GM23338 (cell line): Measurements from ENCODE around the gene NBEAL2. TPM values are rescaled to one million over a fixed set of nuclear protein-coding genes. Genes with fewer than 3 reads are reported as not detected.

Experiments used
- ATAC-seq: fragments of 200-7000 bp; cut with Tn5 transposase; 3 replicates; pipeline ENCODE4 v1.9.1; 2020
- DNase-seq: peaks from one replicate; pipeline ENCODE4 v3.0.0-alpha.2; 2015; ENCODE audit warnings: low spot score
- H2AFZ ChIP-seq: fragments of 200-600 bp; sonication (generic); 2 replicates; pipeline ENCODE4 v1.8.0; 2016; ENCODE audit warnings: antibody characterized with exemption, mild to moderate bottlenecking, moderate library complexity
- H3F3A ChIP-seq: fragments of 200-600 bp; sonication (generic); replicated peaks from 2 replicates; pipeline ENCODE4 v1.8.0; 2017; ENCODE audit warnings: antibody characterized with exemption, mixed run types, low read depth
- H3K27ac ChIP-seq: fragments of 200-600 bp; sonication (generic); 2 replicates; pipeline ENCODE4 v1.6.1; 2016; ENCODE audit warnings: low read depth
- H3K27me3 ChIP-seq: fragments of 200-600 bp; sonication (generic); 2 replicates; pipeline ENCODE4 v1.8.0; 2016; ENCODE audit warnings: mild to moderate bottlenecking, mixed run types, moderate library complexity; ENCODE audit not compliant: insufficient read depth
- H3K36me3 ChIP-seq: fragments of 200-600 bp; sonication (generic); 2 replicates; pipeline ENCODE4 v1.8.0; 2016; ENCODE audit warnings: mild to moderate bottlenecking; ENCODE audit not compliant: insufficient read depth
- H3K4me1 ChIP-seq: fragments of 200-600 bp; sonication (generic); 2 replicates; pipeline ENCODE4 v1.8.0; 2016; ENCODE audit warnings: mild to moderate bottlenecking, moderate library complexity; ENCODE audit not compliant: insufficient read depth
- H3K4me2 ChIP-seq: fragments of 200-600 bp; sonication (generic); 2 replicates; pipeline ENCODE4 v1.7.1; 2017; ENCODE audit warnings: mixed run types
- H3K4me3 ChIP-seq: fragments of 200-600 bp; sonication (generic); 2 replicates; pipeline ENCODE4 v1.6.1; 2016; ENCODE audit warnings: mixed run types
- H3K79me2 ChIP-seq: fragments of 200-600 bp; sonication (generic); replicated peaks from 2 replicates; pipeline ENCODE4 v1.8.0; 2017; ENCODE audit warnings: mild to moderate bottlenecking; ENCODE audit not compliant: insufficient read depth
- H3K9me2 ChIP-seq: fragments of 200-600 bp; sonication (generic); 2 replicates; pipeline ENCODE4 v1.8.0; 2017; ENCODE audit not compliant: insufficient read depth
- H4K20me1 ChIP-seq: fragments of 200-600 bp; sonication (generic); replicated peaks from 2 replicates; pipeline ENCODE4 v1.8.0; 2017; ENCODE audit warnings: mild to moderate bottlenecking; ENCODE audit not compliant: insufficient read depth
- H3K27ac Mint-ChIP-seq: 2 replicates; pipeline ENCODE4 v1.8.0; 2020; ENCODE audit warnings: inconsistent platforms, mild to moderate bottlenecking, moderate library complexity, mixed read lengths
- H3K27me3 Mint-ChIP-seq: 3 replicates; pipeline ENCODE4 v1.8.0; 2022; ENCODE audit warnings: low read depth, mild to moderate bottlenecking, moderate library complexity, mixed read lengths, inconsistent platforms; ENCODE audit not compliant: insufficient read depth, poor library complexity
- H3K36me3 Mint-ChIP-seq: 3 replicates; pipeline ENCODE4 v1.8.0; 2021; ENCODE audit warnings: low read depth, mild to moderate bottlenecking, inconsistent platforms, moderate library complexity, mixed read lengths
- H3K4me1 Mint-ChIP-seq: 3 replicates; pipeline ENCODE4 v1.8.0; 2020; ENCODE audit warnings: mild to moderate bottlenecking, inconsistent platforms, mixed read lengths
- H3K4me3 Mint-ChIP-seq: 3 replicates; pipeline ENCODE4 v1.8.0; 2021; ENCODE audit warnings: moderate library complexity, mild to moderate bottlenecking, inconsistent platforms, mixed read lengths
- H3K9me3 Mint-ChIP-seq: 3 replicates; pipeline ENCODE4 v1.8.0; 2020; ENCODE audit warnings: moderate library complexity, mild to moderate bottlenecking, inconsistent platforms, mixed read lengths
- CREB1 ChIP-seq: fragments of 250-450 bp; sonication (Bioruptor Pico); IDR thresholded peaks from 2 replicates; pipeline ENCODE4 v1.5.0; 2020; ENCODE audit warnings: low read depth, mild to moderate bottlenecking, moderate library complexity
- CTCF ChIP-seq, 2 experiments: fragments of 200-600 bp in 1 of 2; sonication (generic) in 1 of 2; conservative IDR thresholded peaks; 2 replicates each; pipeline versions ENCODE4 v1.5.1 to v1.6.1; 2016 to 2017; ENCODE audit warnings: antibody characterized with exemption in 2 of 2, low read depth in 2 of 2, mild to moderate bottlenecking in 2 of 2, moderate library complexity in 1 of 2
- EZH2phosphoT487 ChIP-seq: fragments of 200-600 bp; sonication (generic); IDR thresholded peaks from one replicate; pipeline ENCODE4 v1.8.1; 2018; ENCODE audit warnings: antibody characterized with exemption; ENCODE audit not compliant: unreplicated experiment
- NANOG ChIP-seq: IDR thresholded peaks from 2 replicates; pipeline ENCODE4 v1.6.1; 2016; ENCODE audit warnings: antibody characterized with exemption, borderline replicate concordance
- POLR2AphosphoS5 ChIP-seq: IDR thresholded peaks from 2 replicates; pipeline ENCODE4 v1.6.1; 2016; ENCODE audit warnings: antibody characterized with exemption, low read depth
- REST ChIP-seq: IDR thresholded peaks from one replicate; pipeline ENCODE4 v1.6.1; 2018; ENCODE audit warnings: antibody characterized with exemption; ENCODE audit not compliant: unreplicated experiment
- STAT1 ChIP-seq: IDR thresholded peaks from one replicate; pipeline ENCODE4 v1.6.1; 2016; ENCODE audit warnings: antibody characterized with exemption; ENCODE audit not compliant: unreplicated experiment
- ZNF114 ChIP-seq: fragments of 250-450 bp; sonication (Bioruptor Pico); IDR thresholded peaks from 2 replicates; pipeline ENCODE4 v1.5.0; 2020; ENCODE audit warnings: mild to moderate bottlenecking, moderate library complexity
- polyA plus RNA-seq: library from polyadenylated mRNA; unstranded; fragments of >200 nt; fragmentation: Nextera tagmentation; extraction: Ambion mirVana; gene quantifications from 2 replicates; pipeline ENCODE4 v1.2.1, GENCODE V29; 2016
- total RNA-seq: library from RNA; depleted of rRNA; stranded (reverse); fragments of >200 nt; shearing (Covaris generic); gene quantifications from 2 replicates; pipeline ENCODE4 v1.2.3, GENCODE V29; 2014

The NBEAL2 gene
- total and polyA plus RNA-seq, 2 experiments from 2014 or later: 13.5 to 79.9 TPM

- no peak for TF ChIP-seq NANOG
- peak; percentile 3 for TF ChIP-seq REST
- no peak for TF ChIP-seq EZH2phosphoT487
- TF ChIP-seq CREB1: no peak; the same call in 1 of the 2 replicates
- peak; percentile 83 for TF ChIP-seq POLR2AphosphoS5
- TF ChIP-seq CTCF (conservative IDR thresholded peaks at IDR 0.05; ENCODE audit: low read depth in 2 of 2): peak in 1 of 2 experiments; percentile 41; a peak in 3 of 4 replicates
These were observed 30.0 kb downstream of the NBEAL2 start (continued) for GRCh38 chr3:47009225-47010110.

- Mint-ChIP-seq H3K27ac (peak overlapping the region; percentile 98), H3K36me3 (peaks cover 19% of the 10 kb centered on the region), H3K4me3 (peak overlapping the region; percentile 80), H3K27me3 (peaks cover 10% of the 10 kb centered on the region), H3K9me3 (no peaks in the 10 kb centered on the region), H3K4me1 (peaks cover 10% of the 10 kb centered on the region; the same call in 2 of the 3 replicates)
- peak overlapping the region; percentile 94 for H3K4me2 ChIP-seq
- no peaks in the 10 kb centered on the region; the same call in 1 of the 2 replicates for H3K36me3 ChIP-seq
- no peaks in the 10 kb centered on the region for H3K4me1 ChIP-seq
- no peaks in the 10 kb centered on the region; the same call in 1 of the 2 replicates for H4K20me1 ChIP-seq
- H3F3A ChIP-seq: peaks cover 10% of the 10 kb centered on the region; the same call in 1 of the 2 replicates
- no peak for DNase-seq
- H3K4me3 ChIP-seq: peak overlapping the region; percentile 72
- peak overlapping the region; percentile 84 for H2AFZ ChIP-seq
- no peaks in the 10 kb centered on the region for H3K27me3 ChIP-seq
- no peaks in the 10 kb centered on the region for H3K79me2 ChIP-seq
- H3K9me2 ChIP-seq: peaks cover 9% of the 10 kb centered on the region; the same call in 1 of the 2 replicates
- peak; percentile 8 for ATAC-seq
- H3K27ac ChIP-seq: peak overlapping the region; percentile 97; the same call in 1 of the 2 replicates
- TF ChIP-seq CTCF (conservative IDR thresholded peaks at IDR 0.05; ENCODE audit: low read depth in 2 of 2): no peak
- no peak for TF ChIP-seq ZNF114 (CRISPR knock-in tag)
- no peak for TF ChIP-seq STAT1
- TF ChIP-seq EZH2phosphoT487: no peak
- no peak for TF ChIP-seq CREB1
These were observed 30.7 kb downstream of the NBEAL2 start for GRCh38 chr3:47010111-47010712.
